ENCODE measurements around the gene MBD3.

DNA sequence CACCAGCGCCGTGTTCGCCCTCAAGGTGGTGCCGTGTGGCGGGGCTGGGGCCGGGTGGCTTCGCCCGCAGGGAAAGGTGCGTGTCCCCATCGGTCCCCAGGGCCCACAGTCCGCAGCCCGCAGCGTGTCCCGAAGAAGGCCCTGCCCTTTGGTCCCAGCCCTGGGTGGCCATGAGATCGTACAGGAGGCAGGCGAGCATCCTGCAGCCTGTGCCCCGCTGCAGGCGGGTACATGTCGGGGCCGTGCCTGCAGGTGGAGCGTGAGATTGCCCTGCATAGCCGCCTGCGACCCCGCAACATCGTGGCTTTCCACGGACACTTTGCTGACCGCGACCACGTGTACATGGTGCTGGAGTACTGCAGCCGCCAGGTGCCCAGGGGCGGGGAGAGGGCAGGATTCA, 67.3 kb downstream of the MBD3 start:
- TF ChIP-seq, protein P1, sequence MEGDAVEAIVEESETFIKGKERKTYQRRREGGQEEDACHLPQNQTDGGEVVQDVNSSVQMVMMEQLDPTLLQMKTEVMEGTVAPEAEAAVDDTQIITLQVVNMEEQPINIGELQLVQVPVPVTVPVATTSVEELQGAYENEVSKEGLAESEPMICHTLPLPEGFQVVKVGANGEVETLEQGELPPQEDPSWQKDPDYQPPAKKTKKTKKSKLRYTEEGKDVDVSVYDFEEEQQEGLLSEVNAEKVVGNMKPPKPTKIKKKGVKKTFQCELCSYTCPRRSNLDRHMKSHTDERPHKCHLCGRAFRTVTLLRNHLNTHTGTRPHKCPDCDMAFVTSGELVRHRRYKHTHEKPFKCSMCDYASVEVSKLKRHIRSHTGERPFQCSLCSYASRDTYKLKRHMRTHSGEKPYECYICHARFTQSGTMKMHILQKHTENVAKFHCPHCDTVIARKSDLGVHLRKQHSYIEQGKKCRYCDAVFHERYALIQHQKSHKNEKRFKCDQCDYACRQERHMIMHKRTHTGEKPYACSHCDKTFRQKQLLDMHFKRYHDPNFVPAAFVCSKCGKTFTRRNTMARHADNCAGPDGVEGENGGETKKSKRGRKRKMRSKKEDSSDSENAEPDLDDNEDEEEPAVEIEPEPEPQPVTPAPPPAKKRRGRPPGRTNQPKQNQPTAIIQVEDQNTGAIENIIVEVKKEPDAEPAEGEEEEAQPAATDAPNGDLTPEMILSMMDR (conservative IDR thresholded peaks at IDR 0.05; ENCODE audit: low read depth, low read length) = no peak
- TF ChIP-seq POLR2A (IDR thresholded peaks at IDR 0.05; ENCODE audit: low read depth, low read length) (no peak), SMC3 (IDR thresholded peaks at IDR 0.05; ENCODE audit: low read depth, low read length) (no peak), RCOR1 (IDR thresholded peaks at IDR 0.05; ENCODE audit: insufficient replicate concordance, low read length) (no peak), CEBPB (IDR thresholded peaks at IDR 0.05; ENCODE audit: low read depth, low read length) (no peak), MAFK (IDR thresholded peaks at IDR 0.05; ENCODE audit: low read depth, low read length) (no peak), BHLHE40 (IDR thresholded peaks at IDR 0.05; ENCODE audit: low read depth, low read length) (no peak), RAD21 (IDR thresholded peaks at IDR 0.05; ENCODE audit: low read length) (no peak)
- TF ChIP-seq, protein P2, sequence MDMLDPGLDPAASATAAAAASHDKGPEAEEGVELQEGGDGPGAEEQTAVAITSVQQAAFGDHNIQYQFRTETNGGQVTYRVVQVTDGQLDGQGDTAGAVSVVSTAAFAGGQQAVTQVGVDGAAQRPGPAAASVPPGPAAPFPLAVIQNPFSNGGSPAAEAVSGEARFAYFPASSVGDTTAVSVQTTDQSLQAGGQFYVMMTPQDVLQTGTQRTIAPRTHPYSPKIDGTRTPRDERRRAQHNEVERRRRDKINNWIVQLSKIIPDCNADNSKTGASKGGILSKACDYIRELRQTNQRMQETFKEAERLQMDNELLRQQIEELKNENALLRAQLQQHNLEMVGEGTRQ (IDR thresholded peaks at IDR 0.05; ENCODE audit: low read depth, low read length) = no peak
